ENCODE data around the gene ADCK1.
"Not testable (repeated sequence)": the region's sequence is repeated elsewhere in the genome, so short reads cannot be mapped to it uniquely, and the experiment has no call there.

The ADCK1 gene

GRCh38 chr14:77799863-77800730, at the start of gene ADCK1:
TSS of gene ADCK1 (plus strand) at chr14:77800109. CDS start at chr14:77818979, 18,870 bp downstream.
- in situ Hi-C loops (cut with MboI; ENCODE audit: low pct_unique_long_range_greater_than_20kb, low sequenced_read_pairs), result no loop called here
- DNase-seq, result peak; percentile 89

DNA sequence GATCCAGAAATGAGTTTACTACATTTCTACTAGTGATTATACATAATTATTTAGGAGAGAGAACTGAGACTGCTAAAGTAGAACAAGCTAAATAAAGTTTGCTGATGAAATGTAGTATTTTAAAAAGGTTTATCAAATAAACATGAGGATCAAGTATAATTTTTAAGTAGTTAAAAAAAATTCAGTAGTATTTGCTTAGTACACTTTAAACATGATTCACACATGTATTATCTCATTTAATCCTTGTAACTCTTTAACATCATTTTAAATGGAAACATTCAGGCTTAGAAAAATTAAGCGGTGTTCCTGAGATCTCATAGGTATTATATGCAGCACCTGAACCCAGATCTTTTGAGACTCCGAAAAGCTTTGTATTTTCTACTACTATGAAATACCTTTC, 47.6 kb upstream of the ADCK1 start:
- no peak for DNase-seq
- in situ Hi-C loops (cut with MboI; ENCODE audit: low pct_unique_long_range_greater_than_20kb, low sequenced_read_pairs), result no loop called here

- in situ Hi-C loops (cut with MboI; ENCODE audit: low pct_unique_long_range_greater_than_20kb, low sequenced_read_pairs), result no loop called here
- DNase-seq, result no peak
Observed at GRCh38 chr14:77752799-77753516, 47.0 kb upstream of the ADCK1 start.

DNA sequence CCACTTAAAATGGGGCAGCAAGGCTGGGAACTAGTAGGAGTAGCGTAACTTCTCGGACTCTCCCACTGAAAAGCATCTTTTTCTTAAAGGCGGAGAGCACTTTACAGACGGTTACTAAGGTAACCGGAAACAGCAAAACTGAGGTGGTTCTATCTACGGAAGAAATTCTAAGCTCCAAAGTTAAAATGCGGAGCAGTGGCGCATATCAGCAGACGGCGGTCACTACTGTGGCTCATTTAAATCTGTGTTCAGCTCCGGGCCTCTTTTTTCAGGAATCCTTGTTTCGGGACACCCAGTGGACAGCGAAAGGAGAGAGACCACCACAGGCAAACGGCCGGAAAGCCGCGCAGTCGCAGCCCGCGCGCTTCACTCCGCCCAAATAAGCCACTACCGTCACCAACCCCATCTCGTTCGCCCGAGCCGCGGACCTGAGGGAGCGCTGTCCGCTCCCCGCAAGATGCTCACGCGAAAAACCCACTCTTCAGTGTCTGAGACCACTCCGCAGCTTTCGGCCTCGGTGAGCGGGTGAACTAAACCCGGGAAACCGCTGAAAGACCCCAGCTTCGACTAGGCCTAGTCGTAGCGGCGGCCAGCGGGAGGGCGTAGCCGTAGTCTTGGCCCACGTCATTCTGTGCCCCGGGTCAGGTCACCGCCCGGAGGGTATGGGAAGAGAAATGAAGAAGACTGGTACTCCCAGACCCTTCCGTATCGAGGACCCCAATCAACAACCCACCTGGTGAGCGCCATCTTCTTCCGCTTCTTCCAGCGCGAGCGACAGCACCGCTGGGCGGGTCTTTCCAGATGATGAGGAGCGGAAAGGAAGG, 39.3 kb upstream of the ADCK1 start, which contains the start of gene SNW1:
Gene SNW1, minus strand, starts transcription at position 776 of the 824 bp plus-strand sequence. Its CDS starts 29 bp downstream, at position 747.
- peak; percentile 95 for DNase-seq
- in situ Hi-C loops (cut with MboI; ENCODE audit: low pct_unique_long_range_greater_than_20kb, low sequenced_read_pairs), result no loop called here

DNA sequence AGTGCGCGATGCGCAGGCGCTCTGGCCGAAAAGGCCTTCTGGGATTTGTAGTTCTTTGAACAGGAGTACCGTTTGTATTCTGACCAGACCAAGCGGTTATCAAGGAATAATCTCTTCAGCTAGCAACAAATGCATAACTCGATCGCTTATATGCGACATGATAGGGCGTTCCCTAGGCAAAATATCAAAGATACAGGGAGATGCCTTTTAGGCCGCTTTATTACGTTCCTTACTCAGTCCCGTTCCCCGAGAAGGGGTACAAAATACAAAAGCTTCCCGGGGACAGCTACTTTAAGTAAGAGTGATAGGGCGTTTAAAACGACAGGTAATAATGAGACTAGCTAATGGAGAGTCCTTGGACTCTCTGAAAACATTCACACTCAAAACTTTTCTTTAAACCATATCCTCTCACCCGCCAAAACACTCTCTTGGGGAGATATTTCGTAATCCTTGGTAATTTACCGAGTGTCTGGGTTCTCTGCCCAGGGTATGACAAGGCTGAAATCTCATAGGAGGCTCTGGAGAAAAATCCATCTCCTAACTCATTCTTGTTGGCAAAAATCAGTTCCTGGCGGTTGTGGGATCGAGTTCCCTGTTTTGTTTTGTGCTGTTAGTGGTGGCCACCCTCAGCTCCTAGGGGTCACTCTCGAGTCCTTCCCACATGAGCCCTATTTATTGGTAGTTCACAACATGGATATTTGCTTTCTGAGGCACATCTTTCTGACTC, 38.5 kb upstream of the ADCK1 start:
- in situ Hi-C loops (cut with MboI; ENCODE audit: low pct_unique_long_range_greater_than_20kb, low sequenced_read_pairs), result no loop called here
- peak; percentile 44 for DNase-seq

GRCh38 chr14:77763316-77763715, 36.6 kb upstream of the ADCK1 start:
- no peak for DNase-seq
- in situ Hi-C loops (cut with MboI; ENCODE audit: low pct_unique_long_range_greater_than_20kb, low sequenced_read_pairs), result no loop called here

GRCh38 chr14:77763978-77764377, 35.9 kb upstream of the ADCK1 start:
- no peak for DNase-seq
- in situ Hi-C loops (cut with MboI; ENCODE audit: low pct_unique_long_range_greater_than_20kb, low sequenced_read_pairs), result no loop called here

DNA sequence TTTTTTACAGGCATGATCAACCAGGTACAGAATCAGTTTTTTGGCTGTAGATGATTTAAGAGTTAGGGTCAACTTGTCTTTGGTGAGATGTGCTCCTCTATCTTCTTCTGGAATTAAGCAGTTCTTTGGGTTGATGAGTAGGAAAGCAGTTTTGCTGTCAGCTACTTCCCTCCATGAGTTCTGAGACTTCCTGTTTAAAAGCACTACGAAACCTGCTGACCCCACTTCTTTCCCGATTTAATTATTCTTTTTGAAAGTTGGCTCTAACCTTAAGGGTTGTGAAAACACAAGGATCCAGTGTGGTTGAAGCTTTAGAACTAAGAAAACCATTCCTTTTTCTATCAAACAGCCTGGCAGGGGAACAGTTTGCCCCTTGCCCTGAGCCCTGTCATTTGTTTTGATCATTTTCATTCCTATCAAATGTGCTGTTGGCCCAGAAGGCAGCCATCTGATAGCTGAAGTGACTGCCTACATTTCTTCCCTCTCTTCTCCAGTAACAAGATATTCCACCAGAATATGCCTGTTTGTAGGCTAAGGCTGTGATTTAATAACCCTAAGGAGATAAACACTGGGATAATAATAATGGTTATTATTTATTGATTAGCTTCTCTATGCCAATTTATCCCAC, 31.4 kb upstream of the ADCK1 start:
- in situ Hi-C loops (cut with MboI; ENCODE audit: low pct_unique_long_range_greater_than_20kb, low sequenced_read_pairs); DNase-seq: not testable (repeated sequence)

DNA sequence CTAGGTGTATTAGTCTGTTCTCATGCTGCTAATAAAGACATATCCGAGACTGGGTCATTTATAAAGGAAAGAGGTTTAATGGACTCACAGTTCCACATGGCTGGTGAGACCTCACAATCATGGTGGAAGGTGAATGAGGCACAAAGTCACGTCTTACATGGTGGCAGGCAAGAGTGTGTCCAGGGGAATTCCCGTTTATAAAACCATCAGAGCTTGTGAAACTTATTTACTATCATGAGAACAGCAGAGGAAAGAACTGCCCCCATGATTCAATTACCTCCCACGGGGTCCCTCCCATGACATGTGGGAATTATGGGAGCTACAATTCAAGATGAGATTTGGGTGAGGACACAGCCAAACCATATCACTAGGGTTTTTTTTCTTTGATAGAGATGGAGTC, 25.9 kb upstream of the ADCK1 start:
- in situ Hi-C loops (cut with MboI; ENCODE audit: low pct_unique_long_range_greater_than_20kb, low sequenced_read_pairs); DNase-seq: not testable (repeated sequence)

GRCh38 chr14:77782202-77782601, 17.7 kb upstream of the ADCK1 start:
- DNase-seq, result no peak
- in situ Hi-C loops (cut with MboI; ENCODE audit: low pct_unique_long_range_greater_than_20kb, low sequenced_read_pairs), result no loop called here

GRCh38 chr14:77786148-77786547, 13.8 kb upstream of the ADCK1 start:
- no peak for DNase-seq
- in situ Hi-C loops (cut with MboI; ENCODE audit: low pct_unique_long_range_greater_than_20kb, low sequenced_read_pairs), result no loop called here

GRCh38 chr14:77790566-77791224, 9.2 kb upstream of the ADCK1 start:
- no peak for DNase-seq
- in situ Hi-C loops (cut with MboI; ENCODE audit: low pct_unique_long_range_greater_than_20kb, low sequenced_read_pairs), result no loop called here

GRCh38 chr14:77791225-77791600, 8.7 kb upstream of the ADCK1 start:
- in situ Hi-C loops (cut with MboI; ENCODE audit: low pct_unique_long_range_greater_than_20kb, low sequenced_read_pairs), result no loop called here
- no peak for DNase-seq

DNA sequence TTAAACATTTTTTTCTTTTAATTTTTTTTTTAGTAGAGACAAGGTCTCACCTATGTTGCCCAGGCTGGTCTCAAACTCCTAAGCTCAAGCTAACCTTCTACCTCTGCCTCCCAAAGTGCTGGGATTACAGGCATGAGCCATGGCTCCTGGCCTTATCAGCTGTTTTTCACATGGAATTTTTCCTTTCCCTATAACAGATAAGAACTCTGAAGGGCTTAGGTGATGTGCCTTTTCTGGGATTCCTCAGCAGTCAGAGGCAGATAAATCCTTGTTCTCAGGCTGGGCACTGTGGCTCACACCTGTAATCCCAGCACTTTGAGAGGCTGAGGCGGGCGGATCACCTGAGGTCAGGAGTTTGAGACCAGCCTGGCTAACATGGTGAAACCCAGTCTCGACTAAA, 6.7 kb upstream of the ADCK1 start:
- DNase-seq; in situ Hi-C loops (cut with MboI; ENCODE audit: low pct_unique_long_range_greater_than_20kb, low sequenced_read_pairs): not testable (repeated sequence)

DNA sequence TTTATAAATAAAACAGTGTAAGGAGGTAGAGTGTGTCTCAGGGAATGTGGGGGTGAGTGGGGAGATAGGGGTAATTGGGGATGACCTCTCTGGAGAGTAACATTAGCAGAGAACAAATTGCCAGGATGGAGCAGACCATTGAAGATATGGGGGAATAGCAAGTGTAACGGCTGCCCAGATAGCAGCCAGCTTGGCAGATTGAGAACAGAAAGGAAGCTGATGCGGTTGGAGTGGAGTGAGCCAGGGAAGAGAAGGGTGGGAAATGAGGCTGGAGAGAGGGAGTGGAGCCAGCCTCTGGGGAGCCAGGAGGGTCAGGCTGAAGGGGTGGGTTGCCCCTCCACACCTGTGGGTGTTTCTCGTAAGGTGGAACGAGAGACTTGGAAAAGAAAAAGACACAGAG, 5.6 kb upstream of the ADCK1 start:
- DNase-seq, result no peak
- in situ Hi-C loops (cut with MboI; ENCODE audit: low pct_unique_long_range_greater_than_20kb, low sequenced_read_pairs), result no loop called here

DNA sequence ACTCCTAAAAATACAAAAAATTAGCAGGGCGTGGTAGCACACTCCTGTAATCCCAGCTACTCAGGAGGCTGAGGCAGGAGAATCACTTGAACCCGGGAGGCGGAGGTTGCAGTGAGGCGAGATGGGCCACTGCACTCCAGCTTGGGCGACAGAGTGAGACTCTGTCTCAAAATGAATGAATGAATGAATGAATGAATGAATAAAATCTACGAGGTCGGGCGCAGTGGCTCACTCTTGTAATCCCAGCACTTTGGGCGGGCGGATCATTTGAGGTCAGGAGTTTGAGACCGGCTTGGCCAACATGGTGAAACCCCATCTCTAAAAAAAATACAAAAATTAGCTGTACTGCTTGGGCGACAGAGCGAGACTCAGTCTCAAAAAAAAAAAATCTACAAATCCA, 453 bp upstream of the ADCK1 start:
- in situ Hi-C loops (cut with MboI; ENCODE audit: low pct_unique_long_range_greater_than_20kb, low sequenced_read_pairs); DNase-seq: not testable (repeated sequence)

DNA sequence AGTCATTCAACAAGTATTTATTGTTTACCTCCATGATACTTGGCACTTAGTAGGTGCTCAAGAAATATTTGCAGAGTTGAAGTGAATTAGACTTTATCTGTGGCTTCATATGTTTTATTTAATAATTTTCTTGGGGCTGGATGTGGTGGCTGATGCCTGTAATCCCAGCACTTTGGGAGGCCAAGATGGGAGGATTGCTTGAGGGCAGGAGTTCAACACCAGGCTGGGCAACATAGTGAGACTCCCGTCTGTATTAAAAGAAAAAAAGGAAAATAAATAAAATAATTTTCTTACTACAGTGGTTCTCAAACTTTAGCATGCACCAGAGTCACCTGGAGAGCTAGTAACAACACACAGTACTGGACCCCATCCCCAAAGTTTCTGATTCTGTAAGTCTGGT, 905 bp downstream of the ADCK1 start:
- in situ Hi-C loops (cut with MboI; ENCODE audit: low pct_unique_long_range_greater_than_20kb, low sequenced_read_pairs), result no loop called here
- no peak for DNase-seq

DNA sequence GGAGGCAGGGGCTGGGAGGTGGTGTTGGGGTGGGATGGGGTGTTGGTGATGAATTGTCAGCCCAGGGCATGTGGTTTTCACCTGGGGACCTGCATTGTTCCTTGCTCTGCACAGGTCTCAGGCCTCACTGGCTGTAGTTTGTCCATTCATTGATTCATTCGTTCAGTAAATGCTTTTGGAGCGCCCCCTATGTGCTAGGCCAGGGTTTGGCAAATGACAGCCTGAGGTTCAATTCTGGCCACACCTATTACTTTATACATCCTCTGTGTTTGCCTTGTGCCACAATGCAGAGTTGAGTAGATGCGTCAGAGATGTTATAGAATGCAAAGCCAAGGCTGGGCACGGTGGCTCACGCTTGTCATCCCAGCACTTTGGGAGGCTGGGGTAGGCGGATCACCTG, 4.7 kb downstream of the ADCK1 start:
- in situ Hi-C loops (cut with MboI; ENCODE audit: low pct_unique_long_range_greater_than_20kb, low sequenced_read_pairs), result no loop called here
- peak; percentile 54 for DNase-seq
